Spleen (tissue), 7 donors: ENCODE data around the gene CDC6.

Source experiments
- CTCF ChIP-seq, 11 experiments: fragments of 200-600 bp in 7 of 11; fragments of 450-650 bp in 4 of 11; sonication (generic) in 4 of 11; IDR thresholded peaks in 8 of 11; conservative IDR thresholded peaks in 3 of 11; 1 replicate in 7 of 11; 2 replicates in 4 of 11; pipeline versions ENCODE4 v1.4.0 to v1.8.0; 2016 to 2021; ENCODE audit warnings: antibody characterized with exemption in 11 of 11, inconsistent platforms in 4 of 11, mild to moderate bottlenecking in 1 of 11
- POLR2A ChIP-seq, 3 donors: fragments of 450-650 bp; IDR thresholded peaks; one replicate each; pipeline ENCODE4 v1.5.1; 2017; ENCODE audit warnings: antibody characterized with exemption in 3 of 3, mild to moderate bottlenecking in 1 of 3
- donor health status: DM: no; HTN: no; CAD: no; lungs with moderate emphysema.
- donor health status: DM: no; HTN: no; CAD: no.
- donor health status: DM: no; HTN: no; CAD: no.

GRCh38 chr17:40251576-40251975 is 36.1 kb upstream of the CDC6 start:
- no peak for TF ChIP-seq CTCF (IDR thresholded peaks at IDR 0.05 in 8 of 11, conservative IDR thresholded peaks at IDR 0.05 in 3 of 11)
- TF ChIP-seq POLR2A (IDR thresholded peaks at IDR 0.05), result no peak
